GM12878 (cell line): ENCODE data around the gene DEPDC1. TPM values are rescaled to one million over a fixed set of nuclear protein-coding genes. Genes with fewer than 3 reads are reported as not detected.
"Not testable (repeated sequence)": the region's sequence is repeated elsewhere in the genome, so short reads cannot be mapped to it uniquely, and the experiment has no call there.

ENCODE experiments used
- ATAC-seq: fragments of 200-7000 bp; cut with Tn5 transposase; 3 replicates; pipeline ENCODE4 v1.9.1; 2020; ENCODE audit warnings: mild to moderate bottlenecking, moderate library complexity
- BruUV-seq: library from RNA; stranded (reverse); fragments of 400-500 nt; replicated peaks from 2 replicates; lab custom pipeline; 2021; lab: Mats Ljungman, UMichigan
- CTCF ChIA-PET: fragments of 300-600 bp; sonication (Branson Sonifier 250); formaldehyde crosslinking; extraction: SDS; loops from one replicate; lab custom pipeline; 2021; ENCODE audit warnings: inconsistent platforms; lab: Yijun Ruan, JAX
- POLR2A ChIA-PET: fragments of 350-600 bp; formaldehyde crosslinking; extraction: SDS; loops from one replicate; lab custom pipeline; 2021; ENCODE audit warnings: inconsistent platforms; lab: Charles Lee
- RAD21 ChIA-PET: fragments of 300-600 bp; sonication (Branson Sonifier 250); formaldehyde crosslinking; loops from one replicate; lab custom pipeline; 2023; ENCODE audit warnings: antibody characterized with exemption; ENCODE audit not compliant: unreplicated experiment; lab: Charles Lee
- SMC1A ChIA-PET: fragments of 300-600 bp; sonication (Branson Sonifier 250); formaldehyde crosslinking; loops from one replicate; lab custom pipeline; 2023; ENCODE audit not compliant: unreplicated experiment, uncharacterized antibody; lab: Charles Lee
- DNase-seq: peaks from one replicate; pipeline ENCODE4 v3.0.0-alpha.2; 2011; ENCODE audit warnings: low read depth, low spot score
- FAIRE-seq: peaks from 3 replicates; lab custom pipeline; 2011; peaks lifted over from hg19 to GRCh38; lab: Jason Lieb, UNC
- H2AFZ ChIP-seq: 2 replicates; pipeline ENCODE4 v1.6.0; 2011; ENCODE audit warnings: low read depth, low read length, control low read depth; ENCODE audit not compliant: control insufficient read depth
- H3K27ac ChIP-seq: 2 replicates; pipeline ENCODE4 v1.5.1; 2011; ENCODE audit warnings: control low read depth; ENCODE audit not compliant: control insufficient read depth, insufficient read depth
- H3K27me3 ChIP-seq, 2 experiments: replicated peaks in 1 of 2; 2 replicates each; pipeline versions ENCODE4 v1.6.0 to v1.6.1; 2011; ENCODE audit warnings: low read length in 1 of 2; ENCODE audit not compliant: control insufficient read depth in 2 of 2, insufficient read depth in 2 of 2
- H3K36me3 ChIP-seq, 2 experiments: 2 replicates each; pipeline ENCODE4 v1.5.1; 2011; ENCODE audit warnings: low read length in 1 of 2; ENCODE audit not compliant: control insufficient read depth in 2 of 2, insufficient read depth in 2 of 2
- H3K4me1 ChIP-seq: 2 replicates; pipeline ENCODE4 v1.6.1; 2011; ENCODE audit warnings: mild to moderate bottlenecking, low read length, moderate library complexity, mixed read lengths; ENCODE audit not compliant: control insufficient read depth, insufficient read depth
- H3K4me2 ChIP-seq: 2 replicates; pipeline ENCODE4 v1.6.0; 2011; ENCODE audit warnings: control low read depth; ENCODE audit not compliant: control insufficient read depth, insufficient read depth
- H3K4me3 ChIP-seq: fragments of 200-600 bp; sonication (generic); 2 replicates; pipeline ENCODE4 v1.5.1; 2016
- H3K79me2 ChIP-seq: 2 replicates; pipeline ENCODE4 v1.6.0; 2011; ENCODE audit warnings: low read length; ENCODE audit not compliant: control insufficient read depth, insufficient read depth
- H3K9ac ChIP-seq: 2 replicates; pipeline ENCODE4 v1.8.0; 2011; ENCODE audit warnings: low read length, control low read depth, mixed read lengths; ENCODE audit not compliant: control insufficient read depth, insufficient read depth
- H3K9me3 ChIP-seq: replicated peaks from 3 replicates; pipeline ENCODE4 v1.5.1; 2011; ENCODE audit warnings: mild to moderate bottlenecking, low read length; ENCODE audit not compliant: control insufficient read depth, insufficient read depth
- H4K20me1 ChIP-seq: 2 replicates; pipeline ENCODE4 v1.6.0; 2011; ENCODE audit not compliant: control insufficient read depth, insufficient read depth
- CBFB ChIP-seq: IDR thresholded peaks from 2 replicates; pipeline ENCODE4 v1.6.1; 2016; ENCODE audit warnings: antibody characterized with exemption, low read depth
- EGR1 ChIP-seq, 2 experiments: IDR thresholded peaks; 1 replicate in 1 of 2; 2 replicates in 1 of 2; pipeline ENCODE4 v1.6.1; 2011 to 2012; ENCODE audit warnings: low read depth in 2 of 2, low read length in 2 of 2, borderline replicate concordance in 1 of 2, mild to moderate bottlenecking in 1 of 2, moderate library complexity in 1 of 2
- GATAD2B ChIP-seq: fragments of 450-650 bp; conservative IDR thresholded peaks from 2 replicates; pipeline ENCODE4 v1.6.1; 2017; ENCODE audit warnings: low read depth, mild to moderate bottlenecking, moderate library complexity
- IKZF2 ChIP-seq, 2 experiments: fragments of 450-650 bp; IDR thresholded peaks; 2 replicates each; pipeline ENCODE4 v1.6.1; 2017; ENCODE audit warnings: mild to moderate bottlenecking in 2 of 2, moderate library complexity in 2 of 2
- PAX5 ChIP-seq: IDR thresholded peaks from 2 replicates; pipeline ENCODE4 v1.6.1; 2011; ENCODE audit warnings: low read depth, low read length, borderline replicate concordance
- PML ChIP-seq: IDR thresholded peaks from 2 replicates; pipeline ENCODE4 v1.6.1; 2012; ENCODE audit warnings: low read length, inconsistent platforms
- POLR2AphosphoS2 ChIP-seq: IDR thresholded peaks from 2 replicates; pipeline ENCODE4 v1.6.1; 2011; ENCODE audit warnings: low read depth, mild to moderate bottlenecking, low read length, improper control_type of control experiment, moderate library complexity
- WGBS: methylation state at CpG from one replicate; pipeline ENCODE4 v1.1.6; 2016; ENCODE audit warnings: low lambda C conversion rate; ENCODE audit not compliant: insufficient replicate concordance, insufficient coverage; ENCODE audit errors: missing lambda C conversion rate; 5-methylcytosine and 5-hydroxymethylcytosine counted together
- in situ Hi-C: fragments of 300-500 bp; cut with MboI; formaldehyde crosslinking; loops from 9 replicates; pipeline ENCODE4 v1.14.3; 2018; ENCODE audit warnings: mixed read lengths
- intact Hi-C: fragments of 100-400 bp; cut with micrococcal nuclease; formaldehyde crosslinking; loops from one replicate; pipeline ENCODE4 v1.14.2; 2022; ENCODE audit not compliant: unreplicated experiment
- polyA plus RNA-seq, 11 experiments: library from polyadenylated mRNA; depleted of rRNA in 4 of 11; unstranded in 6 of 11; stranded (reverse) in 5 of 11; fragments of >200 nt; fragmentation: Nextera tagmentation in 4 of 11; fragmentation: Illumina TruSeq in 1 of 11; extraction: Ambion mirVana in 4 of 11; extraction: Trizol in 1 of 11; gene quantifications; 1 replicate in 1 of 11; 2 replicates in 10 of 11; pipeline versions ENCODE4 v1.2.1 to v1.2.3, GENCODE V29; 2011 to 2016; ENCODE audit warnings: inconsistent platforms in 2 of 11, missing spikeins in 2 of 11, low read depth in 1 of 11
- total RNA-seq, 4 experiments: library from RNA; depleted of rRNA in 3 of 4; stranded (reverse); fragments of >200 nt in 3 of 4; fragmentation: Illumina TruSeq in 1 of 4; extraction: Trizol in 1 of 4; gene quantifications; 2 replicates each; pipeline versions ENCODE4 v1.2.1 to v1.2.3, GENCODE V29; 2013 to 2021
- TF ChIP-seq, protein P1 (sequence below): IDR thresholded peaks from 2 replicates; pipeline ENCODE4 v1.6.1; 2012; ENCODE audit warnings: low read depth, low read length, improper control_type of control experiment
- TF ChIP-seq, protein P2 (sequence below): IDR thresholded peaks from 2 replicates; pipeline ENCODE4 v1.6.1; 2012; ENCODE audit warnings: low read length, inconsistent platforms

The DEPDC1 gene
- total and polyA plus RNA-seq, 10 of the 15 experiments (the other 5 are each of a cell fraction or from before 2014, with no cell fraction given), result 6.9 to 36.5 (median 17.6) TPM

DNA sequence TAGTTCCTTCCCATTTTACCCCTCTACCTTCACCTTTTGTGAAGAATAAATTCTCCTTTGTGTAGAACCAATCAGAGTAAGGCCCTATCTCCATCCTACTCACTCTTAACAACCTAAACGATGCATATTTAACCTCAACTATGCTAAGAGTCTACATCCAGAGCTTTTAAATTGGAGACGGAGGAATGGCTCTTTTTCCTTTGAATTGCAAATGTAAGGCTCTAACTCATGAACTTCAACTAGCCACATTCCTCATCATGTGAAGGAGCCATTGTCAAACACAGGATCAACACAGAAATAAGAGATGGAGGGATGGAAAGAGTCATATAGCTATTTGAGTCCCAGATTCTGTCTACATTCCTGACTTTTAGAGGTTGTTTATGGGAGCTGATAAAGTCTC lies 18.2 kb downstream of the DEPDC1 start:
- TF ChIP-seq CBFB, result no peak
- no peak for TF ChIP-seq IKZF2 (IDR thresholded peaks at IDR 0.05)
- TF ChIP-seq GATAD2B, result no peak
- no peak for TF ChIP-seq EGR1 (IDR thresholded peaks at IDR 0.05; ENCODE audit: borderline replicate concordance in 1 of 2, low read depth in 2 of 2, low read length in 2 of 2)
- TF ChIP-seq, protein P1, sequence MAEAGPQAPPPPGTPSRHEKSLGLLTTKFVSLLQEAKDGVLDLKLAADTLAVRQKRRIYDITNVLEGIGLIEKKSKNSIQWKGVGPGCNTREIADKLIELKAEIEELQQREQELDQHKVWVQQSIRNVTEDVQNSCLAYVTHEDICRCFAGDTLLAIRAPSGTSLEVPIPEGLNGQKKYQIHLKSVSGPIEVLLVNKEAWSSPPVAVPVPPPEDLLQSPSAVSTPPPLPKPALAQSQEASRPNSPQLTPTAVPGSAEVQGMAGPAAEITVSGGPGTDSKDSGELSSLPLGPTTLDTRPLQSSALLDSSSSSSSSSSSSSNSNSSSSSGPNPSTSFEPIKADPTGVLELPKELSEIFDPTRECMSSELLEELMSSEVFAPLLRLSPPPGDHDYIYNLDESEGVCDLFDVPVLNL, result no peak
- no peak for TF ChIP-seq PML
- no peak for TF ChIP-seq PAX5
- TF ChIP-seq, protein P2, sequence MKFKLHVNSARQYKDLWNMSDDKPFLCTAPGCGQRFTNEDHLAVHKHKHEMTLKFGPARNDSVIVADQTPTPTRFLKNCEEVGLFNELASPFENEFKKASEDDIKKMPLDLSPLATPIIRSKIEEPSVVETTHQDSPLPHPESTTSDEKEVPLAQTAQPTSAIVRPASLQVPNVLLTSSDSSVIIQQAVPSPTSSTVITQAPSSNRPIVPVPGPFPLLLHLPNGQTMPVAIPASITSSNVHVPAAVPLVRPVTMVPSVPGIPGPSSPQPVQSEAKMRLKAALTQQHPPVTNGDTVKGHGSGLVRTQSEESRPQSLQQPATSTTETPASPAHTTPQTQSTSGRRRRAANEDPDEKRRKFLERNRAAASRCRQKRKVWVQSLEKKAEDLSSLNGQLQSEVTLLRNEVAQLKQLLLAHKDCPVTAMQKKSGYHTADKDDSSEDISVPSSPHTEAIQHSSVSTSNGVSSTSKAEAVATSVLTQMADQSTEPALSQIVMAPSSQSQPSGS, result no peak
- TF ChIP-seq POLR2AphosphoS2, result no peak
- H3K4me3 ChIP-seq, result no peak overlapping the region
- no peak overlapping the region for H2AFZ ChIP-seq
- ChIA-PET CTCF (interaction anchor here (1.7 to 2.6 kb wide), 3 partner anchors 8 to 36 kb away, joined by 4 to 9 read pairs (median 6); no protein-coding TSS in a partner anchor), SMC1A (interaction anchor here (0.7 to 1.0 kb wide), 2 partner anchors 16 to 880 kb away, joined by 3 to 4 read pairs; no protein-coding TSS in a partner anchor), POLR2A (no interaction called here), RAD21 (interaction anchor here (1.1 kb wide), 1 partner anchor 358 kb away, joined by 3 read pairs; no protein-coding TSS in a partner anchor)
- H4K20me1 ChIP-seq, result no peaks in the 10 kb centered on the region
- no peaks in the 10 kb centered on the region for H3K9me3 ChIP-seq
- no peaks in the 10 kb centered on the region for H3K27me3 ChIP-seq
- BruUV-seq, result no TSS peak
- no peaks in the 10 kb centered on the region for H3K4me1 ChIP-seq
- peaks cover 2 to 9% of the 10 kb centered on the region in 2 experiments; a peak in 3 of 4 replicates for H3K36me3 ChIP-seq
- no peak overlapping the region for H3K4me2 ChIP-seq
- H3K79me2 ChIP-seq, result no peaks in the 10 kb centered on the region
- DNase-seq (no peak), FAIRE-seq (no peak), ATAC-seq (no peak)
- 63% methylated on average over 2 of the region's 2 CpGs for WGBS
- no peak overlapping the region for H3K9ac ChIP-seq
- in situ Hi-C loops, result no loop called here
- H3K27ac ChIP-seq, result no peak overlapping the region
- intact Hi-C loops, result no loop called here

DNA sequence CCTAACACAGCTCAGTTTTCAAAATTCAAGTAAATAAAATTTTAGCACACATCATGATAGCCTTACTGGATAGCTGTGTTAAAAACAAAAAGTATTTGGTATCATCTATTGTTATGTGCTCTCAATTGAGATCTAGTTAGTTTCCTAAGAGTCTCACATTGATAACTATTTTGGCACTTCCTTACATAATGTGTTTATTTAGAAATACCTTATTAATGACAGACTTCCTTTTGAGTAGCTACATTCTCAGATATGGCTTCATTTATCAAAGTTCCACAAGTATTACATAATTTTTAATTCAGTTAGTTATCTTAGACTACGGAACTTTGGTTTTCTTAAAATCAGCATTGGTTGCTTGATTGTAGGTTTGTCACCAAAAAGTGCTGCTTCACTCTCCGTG lies 20.3 kb downstream of the DEPDC1 start:
- intact Hi-C loops, FAIRE-seq, BruUV-seq, POLR2A ChIA-PET, H3K9me3 ChIP-seq, H3K4me1 ChIP-seq, H3K4me3 ChIP-seq, H3K36me3 ChIP-seq, RAD21 ChIA-PET, H3K27me3 ChIP-seq, ATAC-seq, H3K79me2 ChIP-seq, H3K27ac ChIP-seq, H4K20me1 ChIP-seq, H2AFZ ChIP-seq, DNase-seq, in situ Hi-C loops, H3K9ac ChIP-seq, H3K4me2 ChIP-seq: not testable (repeated sequence)
- SMC1A ChIA-PET, result interaction anchor here (1.5 kb wide), 1 partner anchor 8 kb away, joined by 3 read pairs; no protein-coding TSS in a partner anchor
- CTCF ChIA-PET, result interaction anchor here (1.1 kb wide), 1 partner anchor 9 kb away, joined by 4 read pairs; no protein-coding TSS in a partner anchor
- WGBS, result 95% methylated on average over 2 of the region's 2 CpGs
